ENCODE measurements around the gene LRBA. TPM values are rescaled to one million over a fixed set of nuclear protein-coding genes. Genes with fewer than 3 reads are reported as not detected.

The LRBA gene
- total RNA-seq, 3 donors from 2014 or later (not counting 1 experiment from before 2014, with no cell fraction given), result 72.1 to 87.6 (median 83.1) TPM

- ATAC-seq, result no peak
- WGBS (ENCODE audit: insufficient coverage), result 100% methylated on average over 1 of the region's 1 CpG
These were observed 657.3 kb downstream of the LRBA start for GRCh38 chr4:150357829-150358228.

GRCh38 chr4:150355858-150356455 lies 659.1 kb downstream of the LRBA start:
- Histone ChIP-seq H3K4me3 (ENCODE audit: low read length) (no peak overlapping the region), H3K9me3 (ENCODE audit: control insufficient read depth, insufficient read depth, low read length) (no peaks in the 10 kb centered on the region), H3K36me3 (ENCODE audit: control insufficient read depth, insufficient read depth, low read length) (no peaks in the 10 kb centered on the region), H3K27ac (ENCODE audit: low read length) (no peak overlapping the region), H3K4me1 (ENCODE audit: control insufficient read depth, insufficient read depth, low read length) (no peaks in the 10 kb centered on the region), H3K27me3 (ENCODE audit: control insufficient read depth, insufficient read depth, low read length) (no peaks in the 10 kb centered on the region)
- Mint-ChIP-seq H3K27me3 (ENCODE audit: low read depth in 2 of 2) (no peaks in the 10 kb centered on the region), H3K4me1 (peaks cover 0 to 4% of the 10 kb centered on the region in 2 donors), H3K27ac (no peak overlapping the region), H3K36me3 (no peaks in the 10 kb centered on the region), H3K4me3 (no peak overlapping the region), H3K9me3 (no peaks in the 10 kb centered on the region)
- TF ChIP-seq CTCF (IDR thresholded peaks at IDR 0.05), result no peak
- ATAC-seq (no peak), DNase-seq (no peak)
- WGBS (ENCODE audit: insufficient coverage), result 100% methylated on average over 1 of the region's 3 CpGs
- intact Hi-C loops (cut with micrococcal nuclease), result no loop called here

More at GRCh38 chr4:150357829-150358228, 657.3 kb downstream of the LRBA start:
- DNase-seq, result no peak
- H3K27ac ChIP-seq (ENCODE audit: low read length), result no peak overlapping the region
- H3K36me3 Mint-ChIP-seq, result no peaks in the 10 kb centered on the region
- H3K9me3 ChIP-seq (ENCODE audit: control insufficient read depth, insufficient read depth, low read length), result no peaks in the 10 kb centered on the region
- H3K27me3 ChIP-seq (ENCODE audit: control insufficient read depth, insufficient read depth, low read length), result no peaks in the 10 kb centered on the region
- H3K4me1 ChIP-seq (ENCODE audit: control insufficient read depth, insufficient read depth, low read length), result no peaks in the 10 kb centered on the region
- H3K36me3 ChIP-seq (ENCODE audit: control insufficient read depth, insufficient read depth, low read length), result no peaks in the 10 kb centered on the region
- H3K4me1 Mint-ChIP-seq, result peaks cover 0 to 10% of the 10 kb centered on the region in 2 donors
- intact Hi-C loops (cut with micrococcal nuclease), result no loop called here
- no peaks in the 10 kb centered on the region for H3K9me3 Mint-ChIP-seq
- H3K27me3 Mint-ChIP-seq (ENCODE audit: low read depth in 2 of 2), result no peaks in the 10 kb centered on the region
- no peak overlapping the region for H3K4me3 Mint-ChIP-seq
- H3K4me3 ChIP-seq (ENCODE audit: low read length), result no peak overlapping the region
- H3K27ac Mint-ChIP-seq, result no peak overlapping the region
- no peak for TF ChIP-seq CTCF (IDR thresholded peaks at IDR 0.05)

GRCh38 chr4:150355418-150355817 lies 659.7 kb downstream of the LRBA start:
- WGBS (ENCODE audit: insufficient coverage), result no CpG with 5 or more reads among the region's 1 CpG
- H3K36me3 ChIP-seq (ENCODE audit: control insufficient read depth, insufficient read depth, low read length), result no peaks in the 10 kb centered on the region
- H3K27ac ChIP-seq (ENCODE audit: low read length), result no peak overlapping the region
- no peak for TF ChIP-seq CTCF (IDR thresholded peaks at IDR 0.05)
- H3K27me3 ChIP-seq (ENCODE audit: control insufficient read depth, insufficient read depth, low read length), result no peaks in the 10 kb centered on the region
- Mint-ChIP-seq H3K4me3 (no peak overlapping the region), H3K27me3 (ENCODE audit: low read depth in 2 of 2) (no peaks in the 10 kb centered on the region), H3K27ac (no peak overlapping the region), H3K9me3 (no peaks in the 10 kb centered on the region), H3K36me3 (no peaks in the 10 kb centered on the region), H3K4me1 (peaks cover 0 to 4% of the 10 kb centered on the region in 2 donors)
- no peak for DNase-seq
- H3K4me1 ChIP-seq (ENCODE audit: control insufficient read depth, insufficient read depth, low read length), result no peaks in the 10 kb centered on the region
- H3K9me3 ChIP-seq (ENCODE audit: control insufficient read depth, insufficient read depth, low read length), result no peaks in the 10 kb centered on the region
- intact Hi-C loops (cut with micrococcal nuclease), result no loop called here
- H3K4me3 ChIP-seq (ENCODE audit: low read length), result no peak overlapping the region
- no peak for ATAC-seq

GRCh38 chr4:150354214-150354796 lies 660.8 kb downstream of the LRBA start:
- WGBS (ENCODE audit: insufficient coverage), result 100% methylated on average over 3 of the region's 4 CpGs
- peaks cover 4 to 8% of the 10 kb centered on the region in 2 donors for H3K4me1 Mint-ChIP-seq
- no peaks in the 10 kb centered on the region for H3K9me3 ChIP-seq (ENCODE audit: control insufficient read depth, insufficient read depth, low read length)
- no peaks in the 10 kb centered on the region for H3K27me3 ChIP-seq (ENCODE audit: control insufficient read depth, insufficient read depth, low read length)
- ATAC-seq (no peak), DNase-seq (no peak)
- H3K4me3 Mint-ChIP-seq, result no peak overlapping the region
- no peaks in the 10 kb centered on the region for H3K4me1 ChIP-seq (ENCODE audit: control insufficient read depth, insufficient read depth, low read length)
- no peaks in the 10 kb centered on the region for H3K36me3 Mint-ChIP-seq
- H3K27ac ChIP-seq (ENCODE audit: low read length), result no peak overlapping the region
- no peak overlapping the region for H3K27ac Mint-ChIP-seq
- H3K9me3 Mint-ChIP-seq, result no peaks in the 10 kb centered on the region
- intact Hi-C loops (cut with micrococcal nuclease), result no loop called here
- H3K36me3 ChIP-seq (ENCODE audit: control insufficient read depth, insufficient read depth, low read length), result peaks cover 4% of the 10 kb centered on the region
- no peak for TF ChIP-seq CTCF (IDR thresholded peaks at IDR 0.05)
- H3K4me3 ChIP-seq (ENCODE audit: low read length), result no peak overlapping the region
- H3K27me3 Mint-ChIP-seq (ENCODE audit: low read depth in 2 of 2), result no peaks in the 10 kb centered on the region

Data from natural killer cell (primary cell).